MM.1S (cell line): Measurements from ENCODE around the gene FANCC.

Source experiments
- EZH2phosphoT487 ChIP-seq: fragments of 300-600 bp; sonication (generic); IDR thresholded peaks from 2 replicates; pipeline ENCODE4 v1.6.1; 2018; ENCODE audit warnings: antibody characterized with exemption, low read length
- TF ChIP-seq, protein P1 (sequence below): fragments of 300-600 bp; sonication (generic); IDR thresholded peaks from 2 replicates; pipeline ENCODE4 v1.5.1; 2016; ENCODE audit warnings: antibody characterized with exemption, low read length, mixed read lengths

GRCh38 chr9:95098391-95098921 lies 219.1 kb downstream of the FANCC start:
- TF ChIP-seq, protein P1, sequence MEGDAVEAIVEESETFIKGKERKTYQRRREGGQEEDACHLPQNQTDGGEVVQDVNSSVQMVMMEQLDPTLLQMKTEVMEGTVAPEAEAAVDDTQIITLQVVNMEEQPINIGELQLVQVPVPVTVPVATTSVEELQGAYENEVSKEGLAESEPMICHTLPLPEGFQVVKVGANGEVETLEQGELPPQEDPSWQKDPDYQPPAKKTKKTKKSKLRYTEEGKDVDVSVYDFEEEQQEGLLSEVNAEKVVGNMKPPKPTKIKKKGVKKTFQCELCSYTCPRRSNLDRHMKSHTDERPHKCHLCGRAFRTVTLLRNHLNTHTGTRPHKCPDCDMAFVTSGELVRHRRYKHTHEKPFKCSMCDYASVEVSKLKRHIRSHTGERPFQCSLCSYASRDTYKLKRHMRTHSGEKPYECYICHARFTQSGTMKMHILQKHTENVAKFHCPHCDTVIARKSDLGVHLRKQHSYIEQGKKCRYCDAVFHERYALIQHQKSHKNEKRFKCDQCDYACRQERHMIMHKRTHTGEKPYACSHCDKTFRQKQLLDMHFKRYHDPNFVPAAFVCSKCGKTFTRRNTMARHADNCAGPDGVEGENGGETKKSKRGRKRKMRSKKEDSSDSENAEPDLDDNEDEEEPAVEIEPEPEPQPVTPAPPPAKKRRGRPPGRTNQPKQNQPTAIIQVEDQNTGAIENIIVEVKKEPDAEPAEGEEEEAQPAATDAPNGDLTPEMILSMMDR = no peak
- TF ChIP-seq EZH2phosphoT487 = no peak
